Measurements from ENCODE around the gene CBX5.

The CBX5 gene

GRCh38 chr12:54240971-54241588 lies 38.8 kb downstream of the CBX5 start:
- TF ChIP-seq, protein P1, sequence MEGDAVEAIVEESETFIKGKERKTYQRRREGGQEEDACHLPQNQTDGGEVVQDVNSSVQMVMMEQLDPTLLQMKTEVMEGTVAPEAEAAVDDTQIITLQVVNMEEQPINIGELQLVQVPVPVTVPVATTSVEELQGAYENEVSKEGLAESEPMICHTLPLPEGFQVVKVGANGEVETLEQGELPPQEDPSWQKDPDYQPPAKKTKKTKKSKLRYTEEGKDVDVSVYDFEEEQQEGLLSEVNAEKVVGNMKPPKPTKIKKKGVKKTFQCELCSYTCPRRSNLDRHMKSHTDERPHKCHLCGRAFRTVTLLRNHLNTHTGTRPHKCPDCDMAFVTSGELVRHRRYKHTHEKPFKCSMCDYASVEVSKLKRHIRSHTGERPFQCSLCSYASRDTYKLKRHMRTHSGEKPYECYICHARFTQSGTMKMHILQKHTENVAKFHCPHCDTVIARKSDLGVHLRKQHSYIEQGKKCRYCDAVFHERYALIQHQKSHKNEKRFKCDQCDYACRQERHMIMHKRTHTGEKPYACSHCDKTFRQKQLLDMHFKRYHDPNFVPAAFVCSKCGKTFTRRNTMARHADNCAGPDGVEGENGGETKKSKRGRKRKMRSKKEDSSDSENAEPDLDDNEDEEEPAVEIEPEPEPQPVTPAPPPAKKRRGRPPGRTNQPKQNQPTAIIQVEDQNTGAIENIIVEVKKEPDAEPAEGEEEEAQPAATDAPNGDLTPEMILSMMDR (IDR thresholded peaks at IDR 0.05), result no peak

GRCh38 chr12:54240129-54240528 lies 39.8 kb downstream of the CBX5 start:
- TF ChIP-seq, protein P1 (IDR thresholded peaks at IDR 0.05), result no peak

DNA sequence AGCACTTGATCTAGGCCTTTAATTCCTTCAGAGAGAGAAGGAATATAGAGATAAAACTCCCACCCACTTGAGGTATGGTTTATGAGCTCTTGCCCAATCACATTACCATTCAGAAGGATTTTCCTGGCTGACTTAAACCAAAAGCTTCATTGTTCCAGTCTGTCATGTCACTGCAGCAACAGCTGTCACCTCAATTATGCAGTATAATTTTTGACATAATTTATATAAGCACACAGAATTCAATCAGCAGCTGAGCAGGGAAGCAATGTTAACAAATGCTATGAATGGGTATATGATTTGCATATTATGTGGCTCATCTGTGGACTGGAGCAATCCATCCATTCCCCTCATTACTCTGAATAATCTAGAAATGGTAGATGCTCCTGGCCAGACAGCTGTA lies 40.3 kb downstream of the CBX5 start:
- TF ChIP-seq, protein P1 (IDR thresholded peaks at IDR 0.05), result no peak

DNA sequence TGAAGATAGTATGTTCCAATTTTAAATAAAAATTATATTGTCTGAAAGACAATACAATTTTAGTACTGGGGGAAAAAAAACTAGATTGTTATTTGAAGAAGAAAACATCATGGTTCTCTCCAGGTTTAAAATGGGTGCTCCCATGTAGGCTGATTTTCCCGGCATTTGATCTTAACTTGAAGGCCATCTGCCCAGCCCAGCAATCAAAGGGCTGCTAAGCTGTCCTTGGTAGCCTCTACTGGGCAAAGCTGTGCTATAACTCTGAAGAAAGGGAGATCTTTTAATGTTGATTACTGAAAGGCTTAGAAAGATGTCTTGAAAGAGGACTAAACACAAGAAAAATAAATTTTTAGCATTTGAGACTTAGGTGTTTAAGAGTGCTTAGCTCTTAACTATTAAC lies 41.4 kb downstream of the CBX5 start:
- TF ChIP-seq, protein P1 (IDR thresholded peaks at IDR 0.05), result no peak

GRCh38 chr12:54232790-54233189 lies 47.1 kb downstream of the CBX5 start:
- TF ChIP-seq, protein P1 (IDR thresholded peaks at IDR 0.05), result no peak

- TF ChIP-seq, protein P1 (IDR thresholded peaks at IDR 0.05), result no peak
Measured at GRCh38 chr12:54230555-54230954, 49.4 kb downstream of the CBX5 start.

- TF ChIP-seq, protein P1 (IDR thresholded peaks at IDR 0.05), result no peak
Measured at GRCh38 chr12:54229624-54230212, 50.2 kb downstream of the CBX5 start.
